Gastroesophageal sphincter (tissue), 4 donors: ENCODE results near the gene CNTNAP2. TPM values are rescaled to one million over a fixed set of nuclear protein-coding genes. Genes with fewer than 3 reads are reported as not detected.

ENCODE experiments used
- ATAC-seq: fragments of 150-250 bp; one replicate; pipeline ENCODE4 v1.9.1; 2016; ENCODE audit warnings: mild to moderate bottlenecking, moderate library complexity
- H3K27ac ChIP-seq, 4 donors: fragments of 200-600 bp; sonication (generic) in 3 of 4; 1 replicate in 3 of 4; 2 replicates in 1 of 4; pipeline ENCODE4 v1.5.1; 2016 to 2019
- H3K27me3 ChIP-seq: fragments of 200-600 bp; sonication (generic); one replicate; pipeline ENCODE4 v1.5.1; 2019
- H3K36me3 ChIP-seq, 2 donors: fragments of 200-600 bp; sonication (generic); one replicate each; pipeline ENCODE4 v1.5.1; 2019; ENCODE audit warnings: control low read depth in 1 of 2
- H3K4me1 ChIP-seq, 3 donors: fragments of 200-600 bp; sonication (generic); 1 replicate in 2 of 3; 2 replicates in 1 of 3; pipeline ENCODE4 v1.5.1; 2016 to 2019; ENCODE audit warnings: control low read depth in 2 of 3
- H3K4me3 ChIP-seq, 2 donors: fragments of 200-600 bp; sonication (generic); one replicate each; pipeline ENCODE4 v1.5.1; 2019; ENCODE audit warnings: mild to moderate bottlenecking in 1 of 2, moderate library complexity in 1 of 2
- H3K9me3 ChIP-seq, 3 donors: fragments of 200-600 bp; sonication (generic); one replicate each; pipeline ENCODE4 v1.5.1; 2017 to 2019; ENCODE audit warnings: control low read depth in 2 of 3
- CTCF ChIP-seq, 4 experiments: fragments of 200-600 bp in 2 of 4; fragments of 450-650 bp in 2 of 4; sonication (generic) in 1 of 4; IDR thresholded peaks; one replicate each; pipeline ENCODE4 v1.5.1; 2017 to 2019; ENCODE audit warnings: antibody characterized with exemption in 4 of 4, mild to moderate bottlenecking in 2 of 4, moderate library complexity in 2 of 4
- EP300 ChIP-seq: sonication (generic); formaldehyde crosslinking; IDR thresholded peaks from one replicate; pipeline ENCODE4 v1.6.1; 2017; ENCODE audit warnings: antibody characterized with exemption, mild to moderate bottlenecking
- POLR2A ChIP-seq, 2 donors: fragments of 450-650 bp; IDR thresholded peaks; one replicate each; pipeline ENCODE4 v1.6.1; 2017; ENCODE audit warnings: antibody characterized with exemption in 2 of 2, mild to moderate bottlenecking in 2 of 2, moderate library complexity in 1 of 2
- POLR2AphosphoS5 ChIP-seq: sonication (generic); formaldehyde crosslinking; IDR thresholded peaks from one replicate; pipeline ENCODE4 v1.6.1; 2017; ENCODE audit warnings: antibody characterized with exemption
- WGBS, 2 donors: methylation state at CpG; one replicate each; pipeline ENCODE4 v1.1.5; 2018; ENCODE audit warnings: low coverage in 1 of 2; 5-methylcytosine and 5-hydroxymethylcytosine counted together
- total RNA-seq, 4 donors: library from RNA; depleted of rRNA; stranded (reverse); fragments of >200 nt; gene quantifications; one replicate each; pipeline ENCODE4 v1.1.0, GENCODE V29; 2016

Gene CNTNAP2
- total RNA-seq, 4 donors from 2014 or later, result 1.5 to 8.9 (median 3.2) TPM

GRCh38 chr7:147276106-147276505 lies 1159.5 kb downstream of the CNTNAP2 start:
- TF ChIP-seq EP300 (no peak), POLR2A (IDR thresholded peaks at IDR 0.05) (no peak), CTCF (IDR thresholded peaks at IDR 0.05) (no peak), POLR2AphosphoS5 (no peak)
- H3K4me1 ChIP-seq, result no peaks in the 10 kb centered on the region

GRCh38 chr7:147276783-147277370 lies 1160.3 kb downstream of the CNTNAP2 start:
- ATAC-seq, result no peak
- Histone ChIP-seq H3K4me3 (no peak overlapping the region), H3K27me3 (no peaks in the 10 kb centered on the region), H3K9me3 (no peaks in the 10 kb centered on the region), H3K36me3 (no peaks in the 10 kb centered on the region), H3K4me1 (no peaks in the 10 kb centered on the region), H3K27ac (no peak overlapping the region)
- TF ChIP-seq CTCF (IDR thresholded peaks at IDR 0.05) (no peak), POLR2A (IDR thresholded peaks at IDR 0.05) (no peak), EP300 (no peak), POLR2AphosphoS5 (no peak)
- WGBS, 2 donors, result 53 to 64% methylated on average over 6 of the region's 6 CpGs

More at GRCh38 chr7:147276106-147276505, 1159.5 kb downstream of the CNTNAP2 start:
- ATAC-seq, result no peak
- H3K27ac ChIP-seq, result no peak overlapping the region
- WGBS, 2 donors, result 81 to 100% methylated on average over 1 of the region's 1 CpG
- no peaks in the 10 kb centered on the region for H3K27me3 ChIP-seq
- H3K4me3 ChIP-seq, result no peak overlapping the region
- H3K9me3 ChIP-seq, result no peaks in the 10 kb centered on the region
- H3K36me3 ChIP-seq, result no peaks in the 10 kb centered on the region

GRCh38 chr7:147279514-147279913 lies 1162.9 kb downstream of the CNTNAP2 start:
- Histone ChIP-seq H3K4me3 (no peak overlapping the region), H3K9me3 (no peaks in the 10 kb centered on the region), H3K27me3 (no peaks in the 10 kb centered on the region), H3K27ac (no peak overlapping the region), H3K36me3 (no peaks in the 10 kb centered on the region), H3K4me1 (no peaks in the 10 kb centered on the region)
- 79 to 82% methylated on average over 3 to 4 of the region's 4 CpGs for WGBS, 2 donors
- no peak for ATAC-seq
- TF ChIP-seq CTCF (IDR thresholded peaks at IDR 0.05), result no peak
- no peak for TF ChIP-seq EP300
- TF ChIP-seq POLR2A (IDR thresholded peaks at IDR 0.05), result no peak
- no peak for TF ChIP-seq POLR2AphosphoS5

- TF ChIP-seq POLR2A (IDR thresholded peaks at IDR 0.05) (no peak), EP300 (no peak), CTCF (IDR thresholded peaks at IDR 0.05) (no peak), POLR2AphosphoS5 (no peak)
- ATAC-seq, result no peak
- Histone ChIP-seq H3K27me3 (no peaks in the 10 kb centered on the region), H3K4me3 (no peak overlapping the region), H3K27ac (no peak overlapping the region), H3K36me3 (no peaks in the 10 kb centered on the region), H3K4me1 (no peaks in the 10 kb centered on the region), H3K9me3 (no peaks in the 10 kb centered on the region)
- WGBS, 2 donors, result 70 to 72% methylated on average over 2 of the region's 2 CpGs
Observed at GRCh38 chr7:147279964-147280374, 1163.4 kb downstream of the CNTNAP2 start.

GRCh38 chr7:147282204-147282603 lies 1165.6 kb downstream of the CNTNAP2 start:
- no peaks in the 10 kb centered on the region for H3K4me1 ChIP-seq
- no peaks in the 10 kb centered on the region for H3K27me3 ChIP-seq
- H3K9me3 ChIP-seq, result no peaks in the 10 kb centered on the region
- H3K27ac ChIP-seq, result no peak overlapping the region
- ATAC-seq, result no peak
- H3K4me3 ChIP-seq, result no peak overlapping the region
- no peak for TF ChIP-seq POLR2AphosphoS5
- no peak for TF ChIP-seq CTCF (IDR thresholded peaks at IDR 0.05)
- H3K36me3 ChIP-seq, result no peaks in the 10 kb centered on the region
